Omental fat pad (tissue), 4 donors: ENCODE results near the gene MYPN. TPM values are rescaled to one million over a fixed set of nuclear protein-coding genes. Genes with fewer than 3 reads are reported as not detected.
"Not testable (repeated sequence)": the region's sequence is repeated elsewhere in the genome, so short reads cannot be mapped to it uniquely, and the experiment has no call there.

Experiments
- ATAC-seq: fragments of 150-250 bp; one replicate; pipeline ENCODE4 v1.9.1; 2016; ENCODE audit warnings: mild to moderate bottlenecking, moderate library complexity; ENCODE audit not compliant: low FRiP score
- DNase-seq: peaks from one replicate; pipeline ENCODE4 v3.0.0-alpha.2; 2019; ENCODE audit warnings: low spot score
- CTCF ChIP-seq, 3 donors: fragments of 450-650 bp; IDR thresholded peaks; one replicate each; pipeline ENCODE4 v1.5.1; 2016 to 2017; ENCODE audit warnings: antibody characterized with exemption in 3 of 3, mild to moderate bottlenecking in 3 of 3, moderate library complexity in 2 of 3
- total RNA-seq, 4 donors: library from RNA; depleted of rRNA; stranded (reverse); fragments of >200 nt; gene quantifications; one replicate each; pipeline ENCODE4 v1.1.0, GENCODE V29; 2016

MYPN gene
- total RNA-seq, 4 donors from 2014 or later, result not detected

DNA sequence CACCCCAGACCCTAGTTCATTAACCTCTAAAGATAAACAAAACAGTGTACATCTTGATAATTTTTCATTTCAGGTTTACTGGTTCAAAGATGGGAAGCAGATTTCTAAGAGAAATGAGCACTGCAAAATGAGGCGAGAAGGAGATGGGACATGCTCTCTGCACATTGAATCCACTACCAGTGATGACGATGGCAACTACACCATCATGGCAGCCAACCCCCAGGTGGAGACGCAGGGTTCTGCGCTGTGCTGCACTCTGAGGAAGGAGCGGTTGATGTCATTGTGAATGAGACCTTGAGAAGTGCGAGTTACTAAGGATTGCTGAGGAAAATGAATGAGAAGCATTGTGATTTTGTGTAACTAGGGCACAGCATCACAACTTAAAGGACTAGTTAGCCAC lies 85.0 kb downstream of the MYPN start:
- no peak for TF ChIP-seq CTCF (IDR thresholded peaks at IDR 0.05)
- no peak for ATAC-seq
- no peak for DNase-seq

GRCh38 chr10:68195776-68196175 lies 86.5 kb downstream of the MYPN start:
- ATAC-seq, DNase-seq: not testable (repeated sequence)

DNA sequence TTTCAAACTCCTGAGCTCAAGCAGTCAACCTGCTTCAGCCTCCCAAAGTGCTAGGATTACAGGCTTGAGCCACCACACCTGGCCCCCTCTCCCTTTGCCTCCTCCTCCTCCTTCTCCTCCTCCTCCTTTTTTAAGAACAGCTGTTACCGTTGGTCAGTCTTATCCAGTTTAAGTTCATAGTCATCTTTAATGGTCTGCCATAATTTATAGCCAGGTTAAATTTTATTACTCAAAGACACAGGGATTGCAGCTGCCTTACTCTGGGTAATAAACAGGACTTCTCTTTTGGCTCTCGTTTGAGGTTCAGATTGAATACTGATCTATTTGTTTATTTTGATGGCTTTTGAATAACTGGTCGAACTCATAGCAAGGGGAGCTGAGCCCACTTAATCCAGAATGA lies 87.4 kb downstream of the MYPN start:
- DNase-seq (no peak), ATAC-seq (no peak)
- TF ChIP-seq CTCF (IDR thresholded peaks at IDR 0.05), result no peak

DNA sequence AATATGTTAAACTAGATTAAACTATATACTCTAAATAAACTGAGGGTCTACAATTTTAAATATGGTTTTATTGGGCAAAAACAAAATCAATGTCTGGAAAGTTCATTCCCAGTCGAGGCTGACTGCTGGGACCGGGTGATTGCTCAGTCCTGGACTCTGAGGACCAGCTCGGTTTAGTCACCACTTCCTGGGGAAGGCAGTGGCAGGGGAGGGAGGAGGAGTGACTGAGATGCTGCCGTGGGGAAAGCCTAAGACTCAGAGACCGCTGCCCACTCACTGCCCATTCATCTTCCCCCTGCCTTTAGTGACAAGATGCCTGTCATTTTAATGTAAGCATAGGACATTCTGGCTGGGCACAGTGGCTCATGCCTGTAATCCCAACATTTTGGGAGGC lies 93.7 kb downstream of the MYPN start:
- TF ChIP-seq CTCF (IDR thresholded peaks at IDR 0.05), result no peak
- DNase-seq, result no peak
- no peak for ATAC-seq

GRCh38 chr10:68208424-68209042 lies 99.2 kb downstream of the MYPN start:
- ATAC-seq (no peak), DNase-seq (no peak)
- no peak for TF ChIP-seq CTCF (IDR thresholded peaks at IDR 0.05)

DNA sequence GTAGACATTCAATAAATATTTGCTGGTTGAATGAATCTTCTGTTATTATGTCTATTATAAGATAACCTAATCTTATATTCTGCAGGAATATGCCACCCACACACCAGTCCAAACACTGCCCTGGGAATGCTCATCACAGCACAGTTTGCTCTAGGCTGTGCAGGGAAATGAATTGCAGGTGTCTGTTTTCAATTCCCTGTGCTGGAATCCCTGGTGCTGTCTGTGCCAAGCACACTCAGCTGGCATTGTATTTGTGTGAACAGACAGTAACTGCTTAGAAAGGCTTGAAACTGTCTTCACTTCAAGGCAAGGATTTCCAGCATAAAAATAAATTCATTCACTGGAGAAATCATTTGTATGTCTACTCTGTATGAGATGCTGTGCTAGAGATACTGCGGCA lies 102.4 kb downstream of the MYPN start:
- TF ChIP-seq CTCF (IDR thresholded peaks at IDR 0.05), result no peak
- no peak for DNase-seq
- ATAC-seq, result no peak

GRCh38 chr10:68212721-68213352 lies 103.5 kb downstream of the MYPN start:
- TF ChIP-seq CTCF (IDR thresholded peaks at IDR 0.05), result no peak
- no peak for DNase-seq
- ATAC-seq, result peak; percentile 62
